ENCODE measurements around the gene MDK.
A peak's percentile ranks its signal among the peaks of the same experiment; 100 is the strongest.

The MDK gene

GRCh38 chr11:46376258-46377050 is 5.0 kb upstream of the MDK start:
- TF ChIP-seq CTCF (conservative IDR thresholded peaks at IDR 0.05): no peak

GRCh38 chr11:46377290-46377689 is 4.2 kb upstream of the MDK start:
- TF ChIP-seq CTCF (conservative IDR thresholded peaks at IDR 0.05): no peak
- H3K27ac ChIP-seq: no peak overlapping the region

More at GRCh38 chr11:46376258-46377050, 5.0 kb upstream of the MDK start:
- no peak overlapping the region for H3K27ac ChIP-seq

DNA sequence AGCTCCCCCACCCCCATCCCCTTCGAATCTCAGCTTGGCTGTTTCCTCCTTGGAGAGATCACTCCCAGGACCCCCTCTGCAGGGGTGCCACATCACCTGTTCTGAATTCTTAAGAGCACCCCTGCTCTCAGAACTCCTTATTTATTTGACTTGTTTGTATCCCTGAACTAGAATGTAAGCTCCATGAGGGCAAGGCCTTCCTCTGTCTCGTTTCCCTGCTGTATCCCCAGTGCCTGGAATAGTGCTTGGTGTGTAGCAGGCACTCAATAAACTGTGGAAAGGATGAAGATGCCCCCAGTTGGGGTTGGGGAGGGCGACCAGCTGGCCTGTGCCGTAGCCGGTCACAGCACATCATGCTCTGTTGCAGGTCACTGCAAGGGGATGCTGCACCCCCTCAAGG is 3.6 kb upstream of the MDK start:
- TF ChIP-seq CTCF (conservative IDR thresholded peaks at IDR 0.05): no peak

DNA sequence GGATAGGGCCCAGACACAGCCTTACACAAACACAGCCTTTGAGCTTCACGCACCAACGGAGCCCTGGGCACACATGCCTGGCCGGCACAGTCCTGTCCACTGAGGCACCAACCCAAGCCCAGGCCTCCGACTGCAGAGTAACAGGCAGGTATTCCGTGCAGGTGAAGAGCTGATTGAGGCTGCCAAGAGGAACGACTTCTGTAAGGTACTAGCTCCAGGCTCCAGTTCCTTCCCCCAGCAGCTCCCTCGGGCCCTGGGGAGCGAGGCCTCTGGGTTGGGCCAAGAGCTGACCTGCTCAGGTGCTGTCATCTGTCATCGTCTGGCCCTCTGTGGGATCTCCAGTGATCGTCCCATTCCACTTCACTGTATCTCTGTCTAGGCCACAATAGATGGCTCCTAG is 3.2 kb upstream of the MDK start:
- TF ChIP-seq CTCF (conservative IDR thresholded peaks at IDR 0.05): no peak
- H3K27ac ChIP-seq: no peak overlapping the region

More for the DNA sequence above, 3.6 kb upstream of the MDK start:
- H3K27ac ChIP-seq: no peak overlapping the region

DNA sequence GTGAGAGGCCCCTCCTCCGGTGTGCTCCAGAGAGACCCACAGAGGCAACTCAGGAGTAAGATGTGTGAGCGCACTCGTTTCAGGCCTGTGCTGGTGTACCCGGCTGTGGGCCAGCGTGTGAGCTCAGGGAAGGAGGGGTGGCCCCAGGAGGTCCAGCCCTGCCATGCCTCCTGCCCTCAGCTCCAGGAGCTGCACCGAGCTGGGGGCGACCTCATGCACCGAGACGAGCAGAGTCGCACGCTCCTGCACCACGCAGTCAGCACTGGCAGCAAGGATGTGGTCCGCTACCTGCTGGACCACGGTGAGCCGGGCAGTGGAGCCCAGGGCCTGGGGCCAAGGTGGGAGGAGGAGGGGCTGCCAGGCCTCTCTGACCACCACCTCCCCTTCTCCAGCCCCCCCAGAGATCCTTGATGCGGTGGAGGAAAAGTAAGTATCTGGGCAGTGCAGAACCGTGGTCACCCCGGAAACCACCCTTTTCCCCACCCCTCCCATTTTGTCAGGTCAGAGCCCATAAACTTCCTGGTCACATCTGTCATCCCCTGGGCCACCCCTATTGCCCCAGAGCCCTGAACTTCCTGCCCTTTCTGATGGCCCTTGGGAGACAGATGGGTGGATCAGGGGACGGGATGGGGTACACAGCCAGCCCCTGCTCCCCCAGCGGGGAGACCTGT is 2.5 kb upstream of the MDK start:
- TF ChIP-seq CTCF (conservative IDR thresholded peaks at IDR 0.05): no peak
- peak overlapping the region; percentile 92 for H3K27ac ChIP-seq

GRCh38 chr11:46379482-46380293 is 1.8 kb upstream of the MDK start:
- H3K27ac ChIP-seq: peak overlapping the region; percentile 92

DNA sequence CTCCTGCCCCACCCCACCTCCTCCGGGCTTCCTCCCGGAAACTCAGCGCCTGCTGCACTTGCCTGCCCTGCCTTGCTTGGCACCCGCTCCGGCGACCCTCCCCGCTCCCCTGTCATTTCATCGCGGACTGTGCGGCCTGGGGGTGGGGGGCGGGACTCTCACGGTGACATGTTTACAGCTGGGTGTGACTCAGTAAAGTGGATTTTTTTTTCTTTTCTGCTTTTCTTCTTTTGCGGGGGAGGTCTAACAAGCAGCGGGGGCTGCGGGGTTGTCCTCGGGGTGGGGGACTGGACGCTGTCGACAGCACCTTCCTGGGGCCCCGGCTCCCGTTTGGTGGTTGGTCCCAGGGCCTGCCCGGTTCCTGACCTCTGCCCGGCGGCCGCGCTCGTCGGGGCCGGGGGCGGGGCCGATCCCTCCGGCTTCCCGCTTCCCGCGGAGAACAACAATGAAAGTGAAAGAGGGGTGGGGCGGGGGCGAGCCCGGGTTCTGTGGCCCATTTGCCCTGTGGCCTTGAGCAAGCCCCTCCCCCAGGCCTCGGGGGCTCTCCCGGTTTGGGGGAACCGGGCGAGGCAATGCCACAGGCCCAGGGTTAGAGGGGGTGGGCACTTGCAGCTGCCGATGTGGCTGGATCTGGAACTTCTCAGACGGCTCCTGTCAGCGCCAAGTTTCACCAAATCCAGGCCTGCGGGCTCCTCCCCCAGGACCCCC is 975 bp upstream of the MDK start:
- H3K27ac ChIP-seq: peak overlapping the region; percentile 92
- TF ChIP-seq CTCF (conservative IDR thresholded peaks at IDR 0.05): no peak

Data from VCaP (cell line).